A549 (cell line): ENCODE measurements around the gene PRSS22.

ENCODE experiments used
- CEBPB ChIP-seq, 2 experiments: fragments of >200 bp in 1 of 2; sonication (Bioruptor Twin) in 1 of 2; formaldehyde crosslinking in 1 of 2; IDR thresholded peaks; 2 replicates each; pipeline ENCODE4 v1.6.1; 2012 to 2016
- CHD2 ChIP-seq: fragments of 150-350 bp; IDR thresholded peaks from 2 replicates; pipeline ENCODE4 v1.6.1; 2014; ENCODE audit warnings: low read length; ENCODE audit not compliant: partially characterized antibody
- CHD4 ChIP-seq: fragments of 200-600 bp; sonication (generic); IDR thresholded peaks from 2 replicates; pipeline ENCODE4 v1.6.1; 2016; ENCODE audit warnings: antibody characterized with exemption, mild to moderate bottlenecking, borderline replicate concordance
- EP300 ChIP-seq, 2 experiments: fragments of >200 bp; sonication (Bioruptor Twin); formaldehyde crosslinking; IDR thresholded peaks; 2 replicates in 1 of 2; 3 replicates in 1 of 2; pipeline ENCODE4 v1.6.1; 2016 to 2017
- FOSB ChIP-seq: fragments of 250-450 bp; sonication (Bioruptor Pico); IDR thresholded peaks from 2 replicates; pipeline ENCODE4 v1.5.0; 2020; ENCODE audit warnings: mild to moderate bottlenecking, moderate library complexity
- HOXA7 ChIP-seq: fragments of 250-450 bp; sonication (Bioruptor Pico); IDR thresholded peaks from 2 replicates; pipeline ENCODE4 v1.5.0; 2020; ENCODE audit warnings: mild to moderate bottlenecking, moderate library complexity
- JUN ChIP-seq, 2 experiments: fragments of >200 bp; sonication (Bioruptor Twin); formaldehyde crosslinking; IDR thresholded peaks; 2 replicates in 1 of 2; 3 replicates in 1 of 2; pipeline ENCODE4 v1.6.1; 2016 to 2017
- POLR2A ChIP-seq: IDR thresholded peaks from 2 replicates; pipeline ENCODE4 v1.6.1; 2012; ENCODE audit warnings: mild to moderate bottlenecking, low read length
- TF ChIP-seq, protein P1 (sequence below): fragments of >200 bp; sonication (Bioruptor Twin); formaldehyde crosslinking; IDR thresholded peaks from 3 replicates; pipeline ENCODE4 v1.5.1; 2016
- TF ChIP-seq, protein P2 (sequence below): fragments of 450-650 bp; IDR thresholded peaks from 2 replicates; pipeline ENCODE4 v1.6.1; 2014; ENCODE audit warnings: antibody characterized with exemption
- TF ChIP-seq, protein P3 (sequence below): fragments of 250-450 bp; sonication (Bioruptor Pico); IDR thresholded peaks from 2 replicates; pipeline ENCODE4 v1.5.0; 2021; ENCODE audit warnings: mild to moderate bottlenecking, moderate library complexity, borderline replicate concordance

DNA sequence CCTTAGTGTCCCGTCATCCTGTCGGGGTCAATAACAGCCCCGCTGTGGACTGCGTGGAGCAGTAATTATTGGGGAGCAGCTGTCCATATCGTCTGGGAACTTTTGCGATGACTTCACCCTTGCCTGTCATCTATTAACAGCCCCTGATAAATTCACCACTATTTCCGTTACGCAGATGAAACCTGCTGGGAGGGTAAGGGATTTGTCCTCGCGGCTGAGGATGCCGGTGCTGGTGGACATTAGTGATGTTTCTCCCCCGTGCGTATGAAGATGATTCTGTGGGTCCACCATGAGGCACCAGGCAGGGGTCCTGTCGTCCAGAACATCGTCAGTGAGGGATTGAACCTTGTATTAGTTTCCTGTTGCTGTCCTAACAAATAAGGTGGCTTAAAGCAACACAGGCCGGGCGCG, 26.1 kb upstream of the PRSS22 start:
- TF ChIP-seq FOSB (CRISPR knock-in tag): no peak
- TF ChIP-seq, protein P1, sequence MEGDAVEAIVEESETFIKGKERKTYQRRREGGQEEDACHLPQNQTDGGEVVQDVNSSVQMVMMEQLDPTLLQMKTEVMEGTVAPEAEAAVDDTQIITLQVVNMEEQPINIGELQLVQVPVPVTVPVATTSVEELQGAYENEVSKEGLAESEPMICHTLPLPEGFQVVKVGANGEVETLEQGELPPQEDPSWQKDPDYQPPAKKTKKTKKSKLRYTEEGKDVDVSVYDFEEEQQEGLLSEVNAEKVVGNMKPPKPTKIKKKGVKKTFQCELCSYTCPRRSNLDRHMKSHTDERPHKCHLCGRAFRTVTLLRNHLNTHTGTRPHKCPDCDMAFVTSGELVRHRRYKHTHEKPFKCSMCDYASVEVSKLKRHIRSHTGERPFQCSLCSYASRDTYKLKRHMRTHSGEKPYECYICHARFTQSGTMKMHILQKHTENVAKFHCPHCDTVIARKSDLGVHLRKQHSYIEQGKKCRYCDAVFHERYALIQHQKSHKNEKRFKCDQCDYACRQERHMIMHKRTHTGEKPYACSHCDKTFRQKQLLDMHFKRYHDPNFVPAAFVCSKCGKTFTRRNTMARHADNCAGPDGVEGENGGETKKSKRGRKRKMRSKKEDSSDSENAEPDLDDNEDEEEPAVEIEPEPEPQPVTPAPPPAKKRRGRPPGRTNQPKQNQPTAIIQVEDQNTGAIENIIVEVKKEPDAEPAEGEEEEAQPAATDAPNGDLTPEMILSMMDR: no peak
- TF ChIP-seq, protein P2, sequence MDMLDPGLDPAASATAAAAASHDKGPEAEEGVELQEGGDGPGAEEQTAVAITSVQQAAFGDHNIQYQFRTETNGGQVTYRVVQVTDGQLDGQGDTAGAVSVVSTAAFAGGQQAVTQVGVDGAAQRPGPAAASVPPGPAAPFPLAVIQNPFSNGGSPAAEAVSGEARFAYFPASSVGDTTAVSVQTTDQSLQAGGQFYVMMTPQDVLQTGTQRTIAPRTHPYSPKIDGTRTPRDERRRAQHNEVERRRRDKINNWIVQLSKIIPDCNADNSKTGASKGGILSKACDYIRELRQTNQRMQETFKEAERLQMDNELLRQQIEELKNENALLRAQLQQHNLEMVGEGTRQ: no peak
- no peak for TF ChIP-seq JUN (IDR thresholded peaks at IDR 0.05)
- no peak for TF ChIP-seq EP300 (IDR thresholded peaks at IDR 0.05)
- no peak for TF ChIP-seq POLR2A
- TF ChIP-seq, protein P3, sequence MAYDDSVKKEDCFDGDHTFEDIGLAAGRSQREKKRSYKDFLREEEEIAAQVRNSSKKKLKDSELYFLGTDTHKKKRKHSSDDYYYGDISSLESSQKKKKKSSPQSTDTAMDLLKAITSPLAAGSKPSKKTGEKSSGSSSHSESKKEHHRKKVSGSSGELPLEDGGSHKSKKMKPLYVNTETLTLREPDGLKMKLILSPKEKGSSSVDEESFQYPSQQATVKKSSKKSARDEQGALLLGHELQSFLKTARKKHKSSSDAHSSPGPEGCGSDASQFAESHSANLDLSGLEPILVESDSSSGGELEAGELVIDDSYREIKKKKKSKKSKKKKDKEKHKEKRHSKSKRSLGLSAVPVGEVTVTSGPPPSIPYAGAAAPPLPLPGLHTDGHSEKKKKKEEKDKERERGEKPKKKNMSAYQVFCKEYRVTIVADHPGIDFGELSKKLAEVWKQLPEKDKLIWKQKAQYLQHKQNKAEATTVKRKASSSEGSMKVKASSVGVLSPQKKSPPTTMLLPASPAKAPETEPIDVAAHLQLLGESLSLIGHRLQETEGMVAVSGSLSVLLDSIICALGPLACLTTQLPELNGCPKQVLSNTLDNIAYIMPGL (CRISPR knock-in tag): no peak
- no peak for TF ChIP-seq CHD2
- no peak for TF ChIP-seq HOXA7 (CRISPR knock-in tag)
- no peak for TF ChIP-seq CEBPB (IDR thresholded peaks at IDR 0.05)
- TF ChIP-seq CHD4: no peak
